ENCODE results near the gene LRFN2. TPM values are rescaled to one million over a fixed set of nuclear protein-coding genes. Genes with fewer than 3 reads are reported as not detected.

The LRFN2 gene
- total RNA-seq, 2 donors from 2014 or later = not detected

GRCh38 chr6:40538556-40538955 lies 48.6 kb downstream of the LRFN2 start:
- H3K27ac ChIP-seq = no peak overlapping the region
- no peak overlapping the region for H3K4me3 ChIP-seq
- ATAC-seq (ENCODE audit: insufficient number of reproducible peaks, low FRiP score, low read depth) (no peak), DNase-seq (ENCODE audit: low spot score) (no peak)
- no peaks in the 10 kb centered on the region for H3K27me3 ChIP-seq (replicated peaks; ENCODE audit: insufficient read depth)
- H3K4me1 ChIP-seq (ENCODE audit: control insufficient read depth in 1 of 2, low read depth in 2 of 2) = no peaks in the 10 kb centered on the region
- TF ChIP-seq, protein P1, sequence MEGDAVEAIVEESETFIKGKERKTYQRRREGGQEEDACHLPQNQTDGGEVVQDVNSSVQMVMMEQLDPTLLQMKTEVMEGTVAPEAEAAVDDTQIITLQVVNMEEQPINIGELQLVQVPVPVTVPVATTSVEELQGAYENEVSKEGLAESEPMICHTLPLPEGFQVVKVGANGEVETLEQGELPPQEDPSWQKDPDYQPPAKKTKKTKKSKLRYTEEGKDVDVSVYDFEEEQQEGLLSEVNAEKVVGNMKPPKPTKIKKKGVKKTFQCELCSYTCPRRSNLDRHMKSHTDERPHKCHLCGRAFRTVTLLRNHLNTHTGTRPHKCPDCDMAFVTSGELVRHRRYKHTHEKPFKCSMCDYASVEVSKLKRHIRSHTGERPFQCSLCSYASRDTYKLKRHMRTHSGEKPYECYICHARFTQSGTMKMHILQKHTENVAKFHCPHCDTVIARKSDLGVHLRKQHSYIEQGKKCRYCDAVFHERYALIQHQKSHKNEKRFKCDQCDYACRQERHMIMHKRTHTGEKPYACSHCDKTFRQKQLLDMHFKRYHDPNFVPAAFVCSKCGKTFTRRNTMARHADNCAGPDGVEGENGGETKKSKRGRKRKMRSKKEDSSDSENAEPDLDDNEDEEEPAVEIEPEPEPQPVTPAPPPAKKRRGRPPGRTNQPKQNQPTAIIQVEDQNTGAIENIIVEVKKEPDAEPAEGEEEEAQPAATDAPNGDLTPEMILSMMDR (IDR thresholded peaks at IDR 0.05) = no peak
- no peaks in the 10 kb centered on the region for H3K9me3 ChIP-seq
- no peaks in the 10 kb centered on the region for H3K36me3 ChIP-seq

GRCh38 chr6:40537446-40537845 lies 49.7 kb downstream of the LRFN2 start:
- no peaks in the 10 kb centered on the region for H3K36me3 ChIP-seq
- no peak overlapping the region for H3K4me3 ChIP-seq
- DNase-seq (ENCODE audit: low spot score) = no peak
- no peaks in the 10 kb centered on the region for H3K4me1 ChIP-seq (ENCODE audit: control insufficient read depth in 1 of 2, low read depth in 2 of 2)
- no peak for ATAC-seq (ENCODE audit: insufficient number of reproducible peaks, low FRiP score, low read depth)
- no peaks in the 10 kb centered on the region for H3K9me3 ChIP-seq
- no peak overlapping the region for H3K27ac ChIP-seq
- TF ChIP-seq, protein P1 (IDR thresholded peaks at IDR 0.05) = no peak
- H3K27me3 ChIP-seq (replicated peaks; ENCODE audit: insufficient read depth) = no peaks in the 10 kb centered on the region

- no peaks in the 10 kb centered on the region for H3K36me3 ChIP-seq
- H3K27ac ChIP-seq = no peak overlapping the region
- TF ChIP-seq, protein P1 (IDR thresholded peaks at IDR 0.05) = no peak
- DNase-seq (ENCODE audit: low spot score) (no peak), ATAC-seq (ENCODE audit: insufficient number of reproducible peaks, low FRiP score, low read depth) (no peak)
- H3K9me3 ChIP-seq = no peaks in the 10 kb centered on the region
- no peaks in the 10 kb centered on the region for H3K4me1 ChIP-seq (ENCODE audit: control insufficient read depth in 1 of 2, low read depth in 2 of 2)
- no peaks in the 10 kb centered on the region for H3K27me3 ChIP-seq (replicated peaks; ENCODE audit: insufficient read depth)
- no peak overlapping the region for H3K4me3 ChIP-seq
These were observed 50.7 kb downstream of the LRFN2 start for GRCh38 chr6:40536442-40536841.

- Histone ChIP-seq H3K27ac (no peak overlapping the region), H3K27me3 (replicated peaks; ENCODE audit: insufficient read depth) (no peaks in the 10 kb centered on the region), H3K4me1 (ENCODE audit: control insufficient read depth in 1 of 2, low read depth in 2 of 2) (no peaks in the 10 kb centered on the region), H3K36me3 (no peaks in the 10 kb centered on the region), H3K4me3 (no peak overlapping the region), H3K9me3 (no peaks in the 10 kb centered on the region)
- TF ChIP-seq, protein P1 (IDR thresholded peaks at IDR 0.05) = no peak
- DNase-seq (ENCODE audit: low spot score) = no peak
- ATAC-seq (ENCODE audit: insufficient number of reproducible peaks, low FRiP score, low read depth) = no peak
These were observed 51.3 kb downstream of the LRFN2 start for GRCh38 chr6:40535819-40536380.

DNA sequence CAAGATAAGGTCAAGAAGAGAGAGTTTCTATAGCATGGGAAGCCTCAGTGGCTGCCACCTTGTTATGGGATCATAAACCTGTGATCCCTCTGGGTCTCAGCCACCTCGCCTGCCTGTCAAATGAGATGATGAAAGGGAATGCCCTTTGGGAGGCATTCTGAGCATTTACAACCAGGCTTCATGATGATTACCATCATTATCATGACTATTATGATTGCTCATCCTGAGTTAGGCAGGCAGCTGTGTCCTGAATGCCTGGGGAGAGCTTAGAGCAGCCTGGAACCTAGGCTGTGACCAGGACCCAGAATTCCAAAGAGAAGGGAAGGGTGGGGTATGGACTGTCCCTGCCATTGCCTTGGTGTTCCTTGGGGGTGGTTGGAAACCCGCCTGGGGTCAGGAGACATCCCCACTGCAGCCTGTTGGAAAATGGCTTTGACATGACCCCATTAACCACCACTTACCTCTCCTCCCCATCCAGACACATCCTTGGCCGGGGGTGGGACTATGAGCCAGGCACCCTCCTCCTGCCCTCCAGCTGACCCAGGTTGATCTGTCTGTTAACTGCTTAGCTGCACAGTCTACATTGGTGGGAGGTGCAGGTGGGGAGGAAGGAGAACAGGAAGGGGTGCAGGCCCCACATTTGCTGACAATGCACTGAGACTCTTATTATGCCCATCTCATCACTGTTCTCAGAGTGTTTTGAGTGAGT lies 51.9 kb downstream of the LRFN2 start:
- H3K27me3 ChIP-seq (replicated peaks; ENCODE audit: insufficient read depth) = no peaks in the 10 kb centered on the region
- DNase-seq (ENCODE audit: low spot score) (no peak), ATAC-seq (ENCODE audit: insufficient number of reproducible peaks, low FRiP score, low read depth) (no peak)
- H3K4me1 ChIP-seq (ENCODE audit: control insufficient read depth in 1 of 2, low read depth in 2 of 2) = no peaks in the 10 kb centered on the region
- no peak overlapping the region for H3K4me3 ChIP-seq
- H3K36me3 ChIP-seq = no peaks in the 10 kb centered on the region
- no peak overlapping the region for H3K27ac ChIP-seq
- TF ChIP-seq, protein P1 (IDR thresholded peaks at IDR 0.05) = no peak
- H3K9me3 ChIP-seq = no peaks in the 10 kb centered on the region

Measured in thoracic aorta (tissue), 2 donors.